GM21723 (cell line): Measurements from ENCODE around the gene ZNFX1.
A peak's percentile ranks its signal among the peaks of the same experiment; 100 is the strongest.

Source experiments
- ATAC-seq: cut with Tn5 transposase; IDR thresholded peaks from one replicate; pipeline ENCODE4 v1.9.1; 2021; ENCODE audit warnings: mild to moderate bottlenecking, moderate library complexity; ENCODE audit not compliant: unreplicated experiment

The ZNFX1 gene

DNA sequence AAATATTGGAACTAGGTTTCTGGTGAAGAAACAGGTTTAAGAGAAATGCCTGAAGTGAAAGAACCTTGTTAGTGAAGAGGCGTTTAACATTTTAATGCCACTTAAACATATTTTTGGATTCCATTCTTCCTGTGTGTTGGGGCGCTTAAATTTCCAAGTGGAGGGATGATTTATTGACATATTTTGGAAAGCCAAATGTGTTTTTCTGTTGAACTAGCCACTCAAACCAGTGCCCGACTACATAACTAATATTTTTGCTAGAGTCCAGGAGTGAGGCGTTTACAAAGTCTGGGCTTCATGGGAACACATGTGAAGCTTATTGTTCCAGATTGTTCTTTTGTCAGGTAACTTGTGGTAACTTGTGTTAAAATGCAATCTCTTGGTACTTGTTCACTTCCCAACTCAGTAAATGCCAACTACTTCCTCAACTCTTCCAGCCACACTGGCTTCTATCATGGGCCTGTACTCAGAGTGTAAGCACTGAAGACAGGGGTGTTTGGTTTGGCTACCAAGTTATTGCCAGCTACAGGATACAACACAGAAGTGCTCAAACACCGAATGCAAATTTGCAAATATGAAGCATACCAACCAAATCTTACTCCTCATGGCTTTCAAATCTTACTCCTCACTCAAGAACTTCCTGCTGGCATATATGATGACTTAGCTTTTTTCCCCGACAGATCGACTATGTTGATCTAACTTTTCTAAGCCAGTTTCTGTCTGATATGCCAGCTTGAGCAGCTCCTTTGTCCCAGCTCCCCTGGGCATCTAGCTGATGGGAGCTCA lies 2.0 kb upstream of the ZNFX1 start:
- ATAC-seq: no peak

DNA sequence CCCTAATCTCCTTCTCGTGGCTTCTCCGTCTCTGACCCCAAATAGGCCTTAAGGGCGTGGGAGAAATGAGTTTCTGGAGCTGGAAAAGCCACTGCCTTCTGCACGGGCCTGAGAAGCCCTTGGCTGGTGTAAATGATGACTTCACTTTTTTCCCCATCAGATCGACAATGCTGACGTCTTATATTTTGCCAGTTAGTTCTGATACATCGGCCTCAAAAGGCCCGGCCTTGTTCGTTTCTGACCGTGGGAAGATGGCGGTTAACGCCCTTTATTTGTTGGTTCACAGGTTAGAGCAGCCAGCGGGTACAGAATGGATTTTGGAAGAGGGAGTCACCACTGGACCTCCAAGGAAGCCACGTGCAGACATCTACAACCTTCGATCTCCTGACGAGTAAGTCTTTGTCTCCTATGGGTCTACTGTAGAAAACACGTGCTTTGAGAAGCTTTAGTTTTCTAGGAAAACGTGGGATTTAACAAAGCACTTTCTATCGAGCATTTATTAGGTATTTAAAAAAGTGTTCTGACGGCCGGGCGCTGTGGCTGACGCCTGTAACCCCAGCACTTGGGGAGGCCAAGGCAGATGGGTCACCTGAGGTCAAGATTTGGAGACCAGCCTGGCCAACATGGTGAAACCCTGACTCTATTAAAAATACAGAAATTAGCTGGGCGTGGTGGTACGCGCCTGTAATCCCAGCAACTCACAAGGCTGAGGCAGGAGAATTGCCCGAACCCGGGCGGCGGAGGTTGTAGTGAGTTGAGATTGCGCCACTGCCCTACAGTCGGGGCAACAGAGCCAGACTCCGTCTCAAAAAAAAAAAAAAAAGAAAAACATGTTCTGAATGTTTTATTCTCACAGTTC lies 1.2 kb upstream of the ZNFX1 start:
- no peak for ATAC-seq

DNA sequence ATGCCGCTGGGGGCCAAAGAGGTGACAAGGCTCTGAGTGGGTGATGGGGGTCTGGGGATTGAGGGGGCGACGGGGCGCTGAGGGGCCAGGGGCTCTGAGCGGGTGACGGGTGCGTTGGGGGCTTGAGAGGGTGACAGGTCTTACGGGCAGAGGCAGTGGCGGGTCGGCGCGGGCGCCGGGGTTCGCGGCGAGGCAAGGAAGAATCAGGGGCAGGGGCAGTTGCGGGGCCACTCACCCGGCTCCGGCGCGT lies 146 bp downstream of the ZNFX1 start:
- no peak for ATAC-seq

DNA sequence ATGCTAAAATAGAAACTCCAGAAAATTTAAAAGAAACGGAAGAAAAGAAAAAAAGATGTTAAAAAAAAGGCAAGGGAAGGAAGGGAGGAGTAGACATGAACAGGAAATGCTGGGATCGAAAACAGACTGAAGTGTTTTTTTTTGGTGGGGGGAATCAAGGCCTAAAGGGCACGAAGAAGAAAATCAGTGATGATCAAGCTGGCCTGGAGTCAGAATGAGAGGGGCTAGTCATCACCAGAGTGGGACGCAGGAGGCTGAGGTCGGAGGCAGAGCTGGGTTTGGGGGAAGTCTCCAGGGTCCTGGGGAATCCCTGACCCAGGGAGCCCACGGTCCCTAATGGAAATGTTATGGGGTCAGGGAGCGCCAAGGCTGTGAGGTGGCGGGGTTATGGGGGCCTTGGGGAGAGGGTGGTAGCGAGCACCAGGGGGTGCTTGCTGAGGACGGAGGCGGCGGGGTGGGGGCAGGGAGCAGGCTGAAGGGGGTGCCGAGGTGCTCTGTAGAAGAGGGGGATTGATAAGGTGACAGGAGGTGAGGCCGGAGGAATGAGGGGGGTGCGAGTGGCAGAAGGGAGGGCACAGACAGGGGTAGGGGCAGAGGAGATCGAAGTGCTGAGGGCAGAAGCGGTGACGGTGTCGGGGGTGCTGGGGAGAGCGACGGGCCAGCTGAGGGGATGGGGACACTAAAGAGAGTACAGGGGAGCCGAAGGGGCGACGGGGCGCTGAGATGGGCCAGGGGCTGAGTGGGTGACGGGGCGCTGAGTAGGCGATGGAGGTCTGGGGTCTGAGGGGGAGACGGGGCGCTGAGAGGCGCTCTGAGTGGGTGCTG lies 684 bp downstream of the ZNFX1 start:
- ATAC-seq: no peak

DNA sequence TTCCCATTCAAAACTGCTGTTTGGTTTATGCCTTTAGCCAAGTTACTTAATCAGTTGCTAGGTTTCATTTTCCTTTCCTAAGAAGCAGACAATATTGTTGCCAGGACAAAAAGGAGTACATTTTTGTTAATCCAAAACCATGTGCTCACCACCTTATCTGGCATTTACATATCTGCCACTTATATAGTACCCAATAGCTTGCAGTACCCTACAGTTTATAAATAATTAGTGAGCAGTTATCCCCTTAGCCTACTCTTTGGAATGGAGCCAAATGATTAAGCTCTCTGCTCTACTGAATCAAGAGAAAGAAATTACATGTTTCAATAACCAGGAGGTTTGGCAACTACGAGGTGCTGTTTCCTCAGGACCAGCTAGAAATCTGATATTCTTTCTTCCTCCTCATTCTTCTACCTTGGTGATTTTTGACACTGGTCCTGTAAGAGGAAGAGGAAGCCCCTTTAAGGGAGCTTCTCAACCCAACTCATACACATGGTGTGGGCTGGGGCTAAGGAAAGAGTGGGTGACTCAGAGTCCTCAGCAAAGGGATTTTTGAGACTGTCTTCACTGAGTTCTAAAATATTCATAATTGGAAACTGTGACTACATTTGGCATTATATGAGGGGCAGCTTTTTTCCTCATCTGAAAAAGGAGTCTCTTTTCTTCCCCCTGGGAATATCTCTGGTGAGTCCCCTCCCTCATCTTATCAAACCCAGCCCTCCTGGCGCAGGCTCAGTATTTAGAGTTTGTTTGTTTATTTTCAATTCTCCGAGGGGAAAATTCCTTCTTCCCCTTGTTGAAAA lies 1.5 kb downstream of the ZNFX1 start:
- no peak for ATAC-seq

DNA sequence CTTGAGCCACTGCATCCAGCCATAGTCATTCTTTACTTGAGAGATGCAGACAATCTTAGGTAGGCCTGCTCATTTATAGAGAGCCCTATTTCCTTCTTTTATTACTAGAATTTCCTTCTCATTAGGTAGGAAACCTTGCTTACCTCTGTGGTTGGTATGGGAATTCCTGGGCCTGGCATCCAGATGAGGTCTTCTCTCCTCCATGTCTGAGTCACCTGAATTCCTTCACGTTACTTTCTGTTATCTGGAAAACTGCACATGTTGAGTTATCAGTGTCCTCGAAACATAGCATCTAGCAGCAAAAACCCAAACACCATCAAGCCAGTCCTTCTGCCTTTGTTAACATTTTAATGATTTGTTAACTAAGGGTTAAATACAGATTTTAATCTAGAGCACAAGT lies 2.2 kb downstream of the ZNFX1 start:
- no peak for ATAC-seq

GRCh38 chr20:49275216-49275615 lies 2.6 kb downstream of the ZNFX1 start:
- ATAC-seq: no peak

DNA sequence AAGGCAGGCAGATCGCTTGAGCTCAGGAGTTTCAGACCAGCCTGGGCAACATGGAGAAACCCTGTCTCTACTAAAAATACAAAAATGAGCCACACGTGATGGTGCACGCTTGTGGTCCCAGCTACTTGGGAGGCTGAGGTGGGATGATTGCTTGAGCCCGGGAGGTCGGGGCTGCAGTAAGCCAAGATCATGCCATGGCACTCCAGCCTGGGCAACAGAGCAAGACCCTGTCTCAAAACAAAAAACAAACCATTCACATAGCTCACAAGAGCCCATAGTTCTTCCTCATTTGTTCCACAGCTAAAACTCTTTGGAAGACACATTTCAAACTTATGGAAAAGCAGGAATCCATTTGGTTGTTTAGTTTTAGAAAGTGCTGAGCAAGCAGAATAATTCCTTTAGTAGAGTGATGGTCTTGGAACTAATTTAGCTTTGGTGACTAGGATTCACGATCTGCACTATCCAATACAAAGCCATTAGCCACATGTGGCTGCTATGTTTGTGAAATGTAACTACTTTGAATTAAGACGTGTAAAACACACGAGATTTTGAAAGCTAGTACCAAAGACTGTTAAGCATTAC lies 4.1 kb downstream of the ZNFX1 start:
- ATAC-seq: no peak

DNA sequence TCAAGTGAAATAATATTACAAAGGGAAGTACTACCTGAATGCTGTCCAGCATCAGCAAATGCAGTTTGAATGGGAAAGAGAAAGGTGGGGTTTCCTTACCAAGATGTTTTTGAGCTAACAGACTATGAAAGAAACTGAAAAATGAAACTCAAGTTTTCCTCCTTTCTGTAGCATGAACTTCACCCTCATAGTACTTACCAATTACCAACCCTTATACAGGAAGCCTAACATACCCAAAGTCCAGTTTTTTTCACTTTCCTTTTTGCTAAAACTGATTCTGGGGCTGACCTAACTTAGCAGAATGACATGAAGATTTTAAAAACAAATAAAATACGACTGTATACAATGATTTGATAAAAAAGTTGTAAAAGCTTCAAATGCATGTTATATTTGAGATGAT lies 5.2 kb downstream of the ZNFX1 start:
- no peak for ATAC-seq

- ATAC-seq: no peak
Measured at GRCh38 chr20:49270736-49271135, 7.1 kb downstream of the ZNFX1 start.

GRCh38 chr20:49270177-49270576 lies 7.7 kb downstream of the ZNFX1 start:
- ATAC-seq: no peak

- ATAC-seq: no peak
Measured at GRCh38 chr20:49268600-49269365, 9.1 kb downstream of the ZNFX1 start.

DNA sequence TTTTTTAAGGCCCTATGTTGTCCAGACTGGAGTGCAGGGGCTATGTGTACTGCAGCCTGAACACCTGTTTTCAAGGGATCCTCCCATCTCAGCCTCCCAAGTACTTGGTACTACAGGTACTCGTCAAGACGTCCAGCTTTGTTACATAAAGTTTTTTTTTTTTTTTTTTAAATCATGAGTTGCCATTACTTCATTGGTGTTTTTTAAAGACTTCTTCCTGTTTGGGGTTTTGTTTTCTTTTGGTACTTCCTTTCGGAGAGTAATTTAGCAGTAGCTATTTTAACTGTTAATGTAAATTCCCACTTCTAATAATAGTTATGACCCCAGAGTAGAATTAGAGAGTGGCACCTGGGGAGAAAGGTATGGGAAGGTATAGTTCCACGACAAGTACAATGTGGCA lies 10.5 kb downstream of the ZNFX1 start:
- ATAC-seq: peak; percentile 58

DNA sequence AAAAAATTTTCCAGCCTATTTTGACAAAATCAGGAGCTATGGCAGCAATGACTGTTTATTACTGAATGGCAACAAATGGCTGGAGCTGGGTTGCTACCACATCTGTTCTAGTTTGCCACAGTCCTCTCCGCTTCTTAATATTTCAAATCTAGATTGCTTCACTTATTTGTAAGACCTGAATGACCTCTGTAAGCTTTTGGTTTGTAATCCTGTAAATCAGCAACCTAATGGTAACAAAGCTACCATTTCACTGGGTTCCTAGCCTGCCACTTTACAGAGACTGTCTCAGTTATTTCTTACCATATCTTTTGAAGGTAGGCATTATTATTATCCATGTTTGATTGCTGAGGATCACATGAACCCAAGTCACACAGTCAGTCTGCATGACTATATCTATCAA lies 15.4 kb downstream of the ZNFX1 start:
- no peak for ATAC-seq

- ATAC-seq: no peak
Measured at GRCh38 chr20:49261173-49261572, 16.7 kb downstream of the ZNFX1 start.

GRCh38 chr20:49260218-49260617 lies 17.6 kb downstream of the ZNFX1 start:
- ATAC-seq: no peak

GRCh38 chr20:49259799-49260198 lies 18.1 kb downstream of the ZNFX1 start:
- ATAC-seq: no peak

DNA sequence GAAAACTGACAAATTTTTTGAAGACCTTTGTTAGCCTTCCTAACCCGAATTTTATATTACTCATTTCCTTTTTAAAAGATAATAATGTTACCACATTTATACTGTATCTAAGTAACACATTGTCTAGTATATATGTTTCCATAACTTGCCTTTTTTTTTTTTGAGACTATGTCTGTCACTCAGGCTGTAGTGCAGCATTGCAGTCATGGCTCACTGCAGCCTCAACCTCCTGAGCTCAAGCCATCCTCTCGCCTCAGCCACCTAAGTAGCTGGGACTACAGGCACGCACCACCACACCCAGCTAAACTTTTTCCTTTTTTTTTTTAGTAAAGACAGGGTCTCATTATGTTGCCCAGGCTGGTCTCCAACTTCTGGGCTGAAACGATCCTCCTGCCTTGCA lies 18.6 kb downstream of the ZNFX1 start:
- ATAC-seq: no peak

- no peak for ATAC-seq
Measured at GRCh38 chr20:49256261-49256660, 21.6 kb downstream of the ZNFX1 start.
